K562 (cell line): ENCODE results near the gene PLPP7. TPM values are rescaled to one million over a fixed set of nuclear protein-coding genes. Genes with fewer than 3 reads are reported as not detected.
"Not testable (repeated sequence)": the region's sequence is repeated elsewhere in the genome, so short reads cannot be mapped to it uniquely, and the experiment has no call there.

ENCODE experiments used
- ATAC-seq: fragments of 200-7000 bp; cut with Tn5 transposase; 3 replicates; pipeline ENCODE4 v1.9.1; 2020; ENCODE audit warnings: moderate library complexity
- BruUV-seq: library from RNA; stranded (reverse); fragments of 400-500 nt; replicated peaks from 2 replicates; lab custom pipeline; 2021; lab: Mats Ljungman, UMichigan
- CTCF ChIA-PET: fragments of 300-600 bp; formaldehyde crosslinking; extraction: SDS; loops from one replicate; lab custom pipeline; 2021; ENCODE audit warnings: low intra/inter-chr PET ratio; lab: Yijun Ruan, JAX
- POLR2A ChIA-PET: fragments of 300-600, 350-650 bp; sonication (Branson Sonifier 250); formaldehyde crosslinking; extraction: SDS; loops from one replicate; lab custom pipeline; 2021; ENCODE audit warnings: antibody characterized with exemption, inconsistent platforms; lab: Yijun Ruan, JAX
- DNase-seq, 4 experiments: peaks; one replicate each; pipeline versions ENCODE4 v3.0.0 to v3.0.0-alpha.2; 2011 to 2018; ENCODE audit warnings: low spot score in 3 of 4, mixed read lengths in 3 of 4; ENCODE audit errors: extremely low read depth in 1 of 4
- FAIRE-seq: peaks from 2 replicates; lab custom pipeline; 2011; peaks lifted over from hg19 to GRCh38; lab: Jason Lieb, UNC
- H2AFZ ChIP-seq: 2 replicates; pipeline ENCODE4 v1.6.0; 2011; ENCODE audit warnings: low read depth, low read length, control low read depth, inconsistent platforms
- H3K27ac ChIP-seq: fragments of 200-600 bp; 3 replicates; pipeline ENCODE4 v1.8.0; 2011; ENCODE audit warnings: low read depth, mild to moderate bottlenecking, control low read depth, inconsistent platforms, low read length, moderate library complexity, mixed read lengths; ENCODE audit errors: extremely low read depth
- H3K27me3 ChIP-seq, 2 experiments: fragments of 300-600 bp in 1 of 2; 2 replicates in 1 of 2; 3 replicates in 1 of 2; pipeline versions ENCODE4 v1.6.0 to v1.8.0; 2011; ENCODE audit warnings: inconsistent platforms in 2 of 2, low read length in 2 of 2, mild to moderate bottlenecking in 1 of 2, mixed read lengths in 1 of 2, moderate library complexity in 1 of 2; ENCODE audit not compliant: control insufficient read depth in 2 of 2, insufficient read depth in 2 of 2
- H3K36me3 ChIP-seq: fragments of 300-600 bp; 3 replicates; pipeline ENCODE4 v1.8.0; 2011; ENCODE audit warnings: mild to moderate bottlenecking, low read length, inconsistent platforms; ENCODE audit not compliant: control insufficient read depth, insufficient read depth
- H3K4me1 ChIP-seq, 2 experiments: fragments of 200-600 bp in 1 of 2; replicated peaks in 1 of 2; 2 replicates in 1 of 2; 3 replicates in 1 of 2; pipeline versions ENCODE4 v1.5.1 to v1.8.0; 2011; ENCODE audit warnings: inconsistent platforms in 2 of 2, low read length in 2 of 2, mild to moderate bottlenecking in 1 of 2, mixed read lengths in 1 of 2, moderate library complexity in 1 of 2; ENCODE audit not compliant: control insufficient read depth in 2 of 2, insufficient read depth in 2 of 2
- H3K4me2 ChIP-seq: 2 replicates; pipeline ENCODE4 v1.6.1; 2011; ENCODE audit warnings: low read length, control low read depth, inconsistent platforms, mixed read lengths; ENCODE audit not compliant: insufficient read depth
- H3K4me3 ChIP-seq: fragments of 200-600 bp; sonication (generic), shearing (Covaris generic); 2 replicates; pipeline ENCODE4 v1.5.1; 2016; ENCODE audit warnings: control low read depth, inconsistent platforms
- H3K79me2 ChIP-seq: fragments of 200-600 bp; 3 replicates; pipeline ENCODE4 v1.8.0; 2011; ENCODE audit warnings: low read length, inconsistent platforms; ENCODE audit not compliant: control insufficient read depth, insufficient read depth
- H3K9ac ChIP-seq, 2 experiments: 2 replicates each; pipeline versions ENCODE4 v1.6.0 to v1.6.1; 2011; ENCODE audit warnings: low read depth in 2 of 2, low read length in 2 of 2, control low read depth in 1 of 2, inconsistent platforms in 1 of 2, mild to moderate bottlenecking in 1 of 2, mixed read lengths in 1 of 2; ENCODE audit not compliant: insufficient read depth in 1 of 2
- H3K9me1 ChIP-seq: one replicate; pipeline ENCODE4 v1.6.0; 2011; ENCODE audit warnings: inconsistent platforms, mild to moderate bottlenecking, low read length, moderate library complexity; ENCODE audit not compliant: control insufficient read depth, insufficient read depth
- H3K9me3 ChIP-seq: replicated peaks from 2 replicates; pipeline ENCODE4 v1.5.1; 2011; ENCODE audit warnings: low read depth, low read length, inconsistent platforms; ENCODE audit not compliant: control insufficient read depth, insufficient read depth
- H4K20me1 ChIP-seq: replicated peaks from 2 replicates; pipeline ENCODE4 v1.6.1; 2011; ENCODE audit warnings: low read length, inconsistent platforms, mixed read lengths; ENCODE audit not compliant: control insufficient read depth, insufficient read depth
- CTBP1 ChIP-seq: fragments of 450-650 bp; IDR thresholded peaks from 2 replicates; pipeline ENCODE4 v1.6.1; 2016; ENCODE audit warnings: borderline replicate concordance
- DDX20 ChIP-seq: fragments of 450-650 bp; IDR thresholded peaks from 2 replicates; pipeline ENCODE4 v1.6.1; 2016; ENCODE audit warnings: missing genetic modification characterization, low read depth, mild to moderate bottlenecking, missing compliant biosample characterization, moderate library complexity
- KLF6 ChIP-seq: fragments of 250-450 bp; sonication (Bioruptor Pico); IDR thresholded peaks from 2 replicates; pipeline ENCODE4 v1.4.0; 2020; ENCODE audit warnings: mild to moderate bottlenecking, moderate library complexity, borderline replicate concordance
- MAFF ChIP-seq: IDR thresholded peaks from 2 replicates; pipeline ENCODE4 v1.6.1; 2012; ENCODE audit warnings: low read length, improper control_type of control experiment
- MAFG ChIP-seq: fragments of 450-650 bp; conservative IDR thresholded peaks from 2 replicates; pipeline ENCODE4 v1.6.1; 2016; ENCODE audit warnings: missing genetic modification characterization, missing compliant biosample characterization
- NFE2 ChIP-seq: IDR thresholded peaks from 2 replicates; pipeline ENCODE4 v1.6.1; 2014; ENCODE audit warnings: antibody characterized with exemption, low read depth
- PTTG1 ChIP-seq: fragments of 450-650 bp; IDR thresholded peaks from 2 replicates; pipeline ENCODE4 v1.6.1; 2016; ENCODE audit warnings: low read depth, mild to moderate bottlenecking, missing genetic modification characterization, missing compliant biosample characterization
- SMAD3 ChIP-seq: fragments of 450-650 bp; formaldehyde crosslinking; conservative IDR thresholded peaks from 2 replicates; pipeline ENCODE4 v1.4.0; 2020; ENCODE audit warnings: mild to moderate bottlenecking
- TAF7 ChIP-seq: fragments of 450-650 bp; IDR thresholded peaks from 2 replicates; pipeline ENCODE4 v1.6.1; 2016; ENCODE audit warnings: missing genetic modification characterization, missing compliant biosample characterization
- ZNF316 ChIP-seq: fragments of 450-650 bp; IDR thresholded peaks from 2 replicates; pipeline ENCODE4 v1.6.1; 2016
- ZNF583 ChIP-seq: fragments of 250-450 bp; sonication (Bioruptor Pico); IDR thresholded peaks from 2 replicates; pipeline ENCODE4 v1.4.0; 2020
- WGBS: fragments of 100-300 bp; shearing (Covaris generic); methylation state at CpG from one replicate; pipeline ENCODE4 v1.1.6; 2016; ENCODE audit warnings: low coverage, mixed read lengths; ENCODE audit not compliant: insufficient coverage; ENCODE audit errors: missing lambda C conversion rate; 5-methylcytosine and 5-hydroxymethylcytosine counted together
- in situ Hi-C: fragments of 300-500 bp; cut with MboI; formaldehyde crosslinking; loops from 4 replicates; pipeline ENCODE4 v1.15.0; 2018; ENCODE audit warnings: inconsistent platforms, mixed read lengths
- intact Hi-C: fragments of 100-400 bp; cut with micrococcal nuclease; formaldehyde crosslinking; loops from 2 replicates; pipeline ENCODE4 v1.14.2; 2022
- polyA plus RNA-seq, 8 experiments: library from polyadenylated mRNA; depleted of rRNA in 4 of 8; stranded (reverse) in 5 of 8; unstranded in 3 of 8; fragments of >200 nt; fragmentation: Nextera tagmentation in 2 of 8; fragmentation: Illumina TruSeq in 1 of 8; extraction: Ambion mirVana in 2 of 8; extraction: Trizol in 1 of 8; gene quantifications; 2 replicates each; pipeline versions ENCODE4 v1.2.1 to v1.2.3, GENCODE V29; 2011 to 2014; ENCODE audit warnings: inconsistent platforms in 1 of 8, missing spikeins in 1 of 8
- total RNA-seq, 7 experiments: library from RNA; depleted of rRNA in 6 of 7; stranded (reverse); fragments of >200 nt in 6 of 7; fragmentation: Illumina TruSeq in 2 of 7; extraction: Trizol in 2 of 7; gene quantifications; 2 replicates each; pipeline versions ENCODE4 v1.2.1 to v1.2.3, GENCODE V29; 2011 to 2021; ENCODE audit warnings: low replicate concordance in 1 of 7
- TF ChIP-seq, protein P1 (sequence below): fragments of 250-450 bp; sonication (Bioruptor Pico); IDR thresholded peaks from 2 replicates; pipeline ENCODE4 v1.4.0; 2020; ENCODE audit warnings: mild to moderate bottlenecking, moderate library complexity
- TF ChIP-seq, protein P2 (sequence below): fragments of 450-650 bp; conservative IDR thresholded peaks from 2 replicates; pipeline ENCODE4 v1.6.1; 2016; ENCODE audit warnings: missing genetic modification characterization, low read depth, mild to moderate bottlenecking, missing compliant biosample characterization, moderate library complexity
- TF ChIP-seq, protein P3 (sequence below), 2 experiments: fragments of 450-650 bp; conservative IDR thresholded peaks; 2 replicates each; pipeline ENCODE4 v1.6.1; 2017; ENCODE audit warnings: mild to moderate bottlenecking in 2 of 2, moderate library complexity in 2 of 2
- TF ChIP-seq, protein P4 (sequence below): fragments of 250-450 bp; sonication (Bioruptor Pico); IDR thresholded peaks from 2 replicates; pipeline ENCODE4 v1.4.0; 2020; ENCODE audit warnings: mild to moderate bottlenecking

The PLPP7 gene
- total and polyA plus RNA-seq, 9 of the 15 experiments (the other 6 are each of a cell fraction or from before 2014, with no cell fraction given): 0.09 to 0.93 (median 0.18) TPM; not detected in 4

DNA sequence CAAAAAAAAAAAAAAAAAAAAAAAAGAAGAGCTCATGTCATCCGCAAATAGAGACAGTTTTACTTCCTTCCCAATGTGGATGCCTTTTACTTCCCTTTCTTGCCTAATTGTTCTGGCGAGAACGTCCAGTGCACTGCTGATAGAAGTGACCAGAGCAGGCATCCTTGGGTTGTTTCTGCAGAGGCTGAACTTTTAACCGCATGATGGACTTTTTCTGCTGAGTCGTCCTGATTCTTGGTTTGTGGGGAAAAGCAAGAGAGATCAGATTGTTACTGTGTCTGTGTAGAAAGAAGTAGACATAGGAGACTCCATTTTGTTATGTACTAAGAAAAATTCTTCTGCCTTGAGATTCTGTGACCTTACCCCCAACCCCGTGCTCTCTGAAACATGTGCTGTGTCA, 67.0 kb downstream of the PLPP7 start:
- H3K4me2 ChIP-seq, H3K4me3 ChIP-seq, H3K27me3 ChIP-seq, H4K20me1 ChIP-seq, H3K79me2 ChIP-seq, intact Hi-C loops, H3K9me3 ChIP-seq, H3K9me1 ChIP-seq, BruUV-seq, H3K27ac ChIP-seq, CTCF ChIA-PET, H3K9ac ChIP-seq, H3K36me3 ChIP-seq: not testable (repeated sequence)
- ATAC-seq (peak; percentile 73), DNase-seq (peak in 1 of 4 experiments; percentile 45), FAIRE-seq (peak; percentile 64)
- Histone ChIP-seq H2AFZ (peak overlapping the region; percentile 62; the same call in 1 of the 2 replicates), H3K4me1 (peaks cover 13 to 14% of the 10 kb centered on the region in 2 experiments)
- in situ Hi-C loops: loop anchor here (5.0 to 10.0 kb wide), 2 partner anchors 118 to 386 kb away; partner anchors contain the start of gene RAPGEF1
- POLR2A ChIA-PET: interaction anchor here (0.7 to 0.8 kb wide), 3 partner anchors 26 to 80 kb away, joined by 3 to 5 read pairs (median 4); no protein-coding TSS in a partner anchor
- WGBS: 18% methylated on average over 5 of the region's 6 CpGs
- TF ChIP-seq MAFG (peak; percentile 95), ZNF316 (peak; percentile 98), KLF6 (CRISPR knock-in tag) (peak; percentile 63; the same call in 1 of the 2 replicates), DDX20 (tag) (peak; percentile 61; the same call in 1 of the 2 replicates), ZNF583 (0 out of 2 replicates have a peak, but pooled peaks have one; percentile 65), PTTG1 (tag) (peak; percentile 74; the same call in 1 of the 2 replicates), SMAD3 (CRISPR knock-in tag) (0 out of 2 replicates have a peak, but pooled peaks have one; percentile 58), TAF7 (peak; percentile 36; the same call in 1 of the 2 replicates), MAFF (peak; percentile 86), NFE2 (peak; percentile 43), CTBP1 (0 out of 2 replicates have a peak, but pooled peaks have one; percentile 35)
- TF ChIP-seq, protein P1, sequence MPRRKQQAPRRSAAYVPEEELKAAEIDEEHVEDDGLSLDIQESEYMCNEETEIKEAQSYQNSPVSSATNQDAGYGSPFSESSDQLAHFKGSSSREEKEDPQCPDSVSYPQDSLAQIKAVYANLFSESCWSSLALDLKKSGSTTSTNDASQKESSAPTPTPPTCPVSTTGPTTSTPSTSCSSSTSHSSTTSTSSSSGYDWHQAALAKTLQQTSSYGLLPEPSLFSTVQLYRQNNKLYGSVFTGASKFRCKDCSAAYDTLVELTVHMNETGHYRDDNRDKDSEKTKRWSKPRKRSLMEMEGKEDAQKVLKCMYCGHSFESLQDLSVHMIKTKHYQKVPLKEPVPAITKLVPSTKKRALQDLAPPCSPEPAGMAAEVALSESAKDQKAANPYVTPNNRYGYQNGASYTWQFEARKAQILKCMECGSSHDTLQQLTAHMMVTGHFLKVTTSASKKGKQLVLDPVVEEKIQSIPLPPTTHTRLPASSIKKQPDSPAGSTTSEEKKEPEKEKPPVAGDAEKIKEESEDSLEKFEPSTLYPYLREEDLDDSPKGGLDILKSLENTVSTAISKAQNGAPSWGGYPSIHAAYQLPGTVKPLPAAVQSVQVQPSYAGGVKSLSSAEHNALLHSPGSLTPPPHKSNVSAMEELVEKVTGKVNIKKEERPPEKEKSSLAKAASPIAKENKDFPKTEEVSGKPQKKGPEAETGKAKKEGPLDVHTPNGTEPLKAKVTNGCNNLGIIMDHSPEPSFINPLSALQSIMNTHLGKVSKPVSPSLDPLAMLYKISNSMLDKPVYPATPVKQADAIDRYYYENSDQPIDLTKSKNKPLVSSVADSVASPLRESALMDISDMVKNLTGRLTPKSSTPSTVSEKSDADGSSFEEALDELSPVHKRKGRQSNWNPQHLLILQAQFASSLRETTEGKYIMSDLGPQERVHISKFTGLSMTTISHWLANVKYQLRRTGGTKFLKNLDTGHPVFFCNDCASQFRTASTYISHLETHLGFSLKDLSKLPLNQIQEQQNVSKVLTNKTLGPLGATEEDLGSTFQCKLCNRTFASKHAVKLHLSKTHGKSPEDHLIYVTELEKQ (CRISPR knock-in tag): peak; percentile 53; the same call in 1 of the 2 replicates
- TF ChIP-seq, protein P2, sequence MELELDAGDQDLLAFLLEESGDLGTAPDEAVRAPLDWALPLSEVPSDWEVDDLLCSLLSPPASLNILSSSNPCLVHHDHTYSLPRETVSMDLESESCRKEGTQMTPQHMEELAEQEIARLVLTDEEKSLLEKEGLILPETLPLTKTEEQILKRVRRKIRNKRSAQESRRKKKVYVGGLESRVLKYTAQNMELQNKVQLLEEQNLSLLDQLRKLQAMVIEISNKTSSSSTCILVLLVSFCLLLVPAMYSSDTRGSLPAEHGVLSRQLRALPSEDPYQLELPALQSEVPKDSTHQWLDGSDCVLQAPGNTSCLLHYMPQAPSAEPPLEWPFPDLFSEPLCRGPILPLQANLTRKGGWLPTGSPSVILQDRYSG (tag): peak; percentile 95
- TF ChIP-seq, protein P3, sequence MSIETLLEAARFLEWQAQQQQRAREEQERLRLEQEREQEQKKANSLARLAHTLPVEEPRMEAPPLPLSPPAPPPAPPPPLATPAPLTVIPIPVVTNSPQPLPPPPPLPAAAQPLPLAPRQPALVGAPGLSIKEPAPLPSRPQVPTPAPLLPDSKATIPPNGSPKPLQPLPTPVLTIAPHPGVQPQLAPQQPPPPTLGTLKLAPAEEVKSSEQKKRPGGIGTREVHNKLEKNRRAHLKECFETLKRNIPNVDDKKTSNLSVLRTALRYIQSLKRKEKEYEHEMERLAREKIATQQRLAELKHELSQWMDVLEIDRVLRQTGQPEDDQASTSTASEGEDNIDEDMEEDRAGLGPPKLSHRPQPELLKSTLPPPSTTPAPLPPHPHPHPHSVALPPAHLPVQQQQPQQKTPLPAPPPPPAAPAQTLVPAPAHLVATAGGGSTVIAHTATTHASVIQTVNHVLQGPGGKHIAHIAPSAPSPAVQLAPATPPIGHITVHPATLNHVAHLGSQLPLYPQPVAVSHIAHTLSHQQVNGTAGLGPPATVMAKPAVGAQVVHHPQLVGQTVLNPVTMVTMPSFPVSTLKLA (conservative IDR thresholded peaks at IDR 0.05): 0 out of 4 replicates have a peak, but pooled peaks of 1 of the 2 experiments have one; percentile 31
- TF ChIP-seq, protein P4, sequence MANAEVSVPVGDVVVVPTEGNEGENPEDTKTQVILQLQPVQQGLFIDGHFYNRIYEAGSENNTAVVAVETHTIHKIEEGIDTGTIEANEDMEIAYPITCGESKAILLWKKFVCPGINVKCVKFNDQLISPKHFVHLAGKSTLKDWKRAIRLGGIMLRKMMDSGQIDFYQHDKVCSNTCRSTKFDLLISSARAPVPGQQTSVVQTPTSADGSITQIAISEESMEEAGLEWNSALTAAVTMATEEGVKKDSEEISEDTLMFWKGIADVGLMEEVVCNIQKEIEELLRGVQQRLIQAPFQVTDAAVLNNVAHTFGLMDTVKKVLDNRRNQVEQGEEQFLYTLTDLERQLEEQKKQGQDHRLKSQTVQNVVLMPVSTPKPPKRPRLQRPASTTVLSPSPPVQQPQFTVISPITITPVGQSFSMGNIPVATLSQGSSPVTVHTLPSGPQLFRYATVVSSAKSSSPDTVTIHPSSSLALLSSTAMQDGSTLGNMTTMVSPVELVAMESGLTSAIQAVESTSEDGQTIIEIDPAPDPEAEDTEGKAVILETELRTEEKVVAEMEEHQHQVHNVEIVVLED (CRISPR knock-in tag): peak; percentile 10; the same call in 1 of the 2 replicates
